Transverse colon (tissue), 4 donors: ENCODE results near the gene PLCL2. TPM values are rescaled to one million over a fixed set of nuclear protein-coding genes. Genes with fewer than 3 reads are reported as not detected.
"Not testable (repeated sequence)": the region's sequence is repeated elsewhere in the genome, so short reads cannot be mapped to it uniquely, and the experiment has no call there.

Source experiments
- DNase-seq: peaks from one replicate; pipeline ENCODE4 v3.0.0-alpha.2; 2019
- H3K27ac ChIP-seq, 4 donors: fragments of 200-600 bp; sonication (generic); 2 replicates each; pipeline ENCODE4 v1.5.1; 2016 to 2018; ENCODE audit warnings: inconsistent platforms in 4 of 4
- H3K27me3 ChIP-seq: fragments of 200-600 bp; sonication (generic); 2 replicates; pipeline ENCODE4 v1.5.1; 2017; ENCODE audit warnings: inconsistent platforms
- H3K36me3 ChIP-seq, 4 donors: fragments of 200-600 bp; sonication (generic); 2 replicates each; pipeline ENCODE4 v1.5.1; 2017 to 2019; ENCODE audit warnings: inconsistent platforms in 4 of 4
- H3K4me1 ChIP-seq, 4 donors: fragments of 200-600 bp; sonication (generic); 2 replicates each; pipeline ENCODE4 v1.5.1; 2017 to 2020; ENCODE audit warnings: inconsistent platforms in 4 of 4
- H3K4me3 ChIP-seq, 4 donors: fragments of 200-600 bp; sonication (generic); 1 replicate in 1 of 4; 2 replicates in 3 of 4; pipeline versions ENCODE4 v1.5.1 to v1.6.1; 2017 to 2019; ENCODE audit warnings: inconsistent platforms in 4 of 4
- H3K9me3 ChIP-seq, 2 donors: fragments of 200-600 bp; sonication (generic); 2 replicates each; pipeline ENCODE4 v1.5.1; 2017 to 2019; ENCODE audit warnings: inconsistent platforms in 2 of 2
- EP300 ChIP-seq: sonication (generic); formaldehyde crosslinking; IDR thresholded peaks from one replicate; pipeline ENCODE4 v1.6.1; 2017; ENCODE audit warnings: antibody characterized with exemption, low read depth
- POLR2A ChIP-seq: fragments of 450-650 bp; IDR thresholded peaks from one replicate; pipeline ENCODE4 v1.6.1; 2016; ENCODE audit warnings: antibody characterized with exemption, mild to moderate bottlenecking, moderate library complexity
- POLR2AphosphoS5 ChIP-seq, 3 donors: sonication (generic); formaldehyde crosslinking; IDR thresholded peaks; one replicate each; pipeline ENCODE4 v1.6.1; 2016; ENCODE audit warnings: antibody characterized with exemption in 3 of 3
- WGBS, 2 donors: methylation state at CpG; one replicate each; pipeline ENCODE4 v1.1.5; 2018; ENCODE audit warnings: low coverage in 1 of 2; 5-methylcytosine and 5-hydroxymethylcytosine counted together
- in situ Hi-C, 4 donors: fragments of 200-750 bp; cut with MboI; loops; one replicate each; pipeline versions ENCODE4 v1.15.0 to v1.15.1; 2017; ENCODE audit warnings: low sequenced_read_pairs in 3 of 4, low pct_ligation_motif_present in 1 of 4, low pct_unique_long_range_greater_than_20kb in 1 of 4
- intact Hi-C: fragments of 100-400 bp; cut with DNase I; formaldehyde crosslinking; loops from one replicate; pipeline ENCODE4 v1.15.1; 2023; ENCODE audit warnings: low total_unique reads
- total RNA-seq, 4 donors: library from RNA; depleted of rRNA; stranded (reverse); fragments of >200 nt; gene quantifications; one replicate each; pipeline ENCODE4 v1.1.0, GENCODE V29; 2016
- TF ChIP-seq, protein P1 (sequence below), 5 experiments: fragments of 200-600 bp in 3 of 5; fragments of 450-650 bp in 2 of 5; sonication (generic) in 3 of 5; IDR thresholded peaks; 1 replicate in 2 of 5; 2 replicates in 3 of 5; pipeline ENCODE4 v1.5.1; 2016 to 2017; ENCODE audit warnings: antibody characterized with exemption in 5 of 5, inconsistent platforms in 3 of 5, mild to moderate bottlenecking in 2 of 5, moderate library complexity in 1 of 5

The PLCL2 gene
- total RNA-seq, 4 donors from 2014 or later: 17.2 to 41.4 (median 35.9) TPM

DNA sequence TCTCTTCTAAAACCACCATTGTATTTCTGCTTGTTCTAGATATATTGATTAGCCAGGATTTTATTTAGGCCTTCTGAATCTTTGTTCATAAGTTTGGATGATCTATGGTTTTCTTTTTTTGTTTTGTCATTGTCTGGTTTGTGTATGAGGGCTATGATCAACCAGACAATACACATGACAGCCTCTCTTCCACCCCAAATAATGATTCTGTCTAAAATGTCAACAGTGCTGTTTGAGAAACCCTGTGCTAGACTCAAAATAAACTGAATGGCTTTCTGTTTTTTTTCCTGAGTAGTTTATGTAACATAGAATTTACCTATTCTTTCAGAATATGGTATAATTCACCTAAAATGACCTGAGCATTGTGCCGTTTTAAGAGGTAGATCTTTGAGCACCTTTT is 66.1 kb downstream of the PLCL2 start:
- 97 to 100% methylated on average over 1 of the region's 1 CpG for WGBS, 2 donors
- no peak for DNase-seq
- no peaks in the 10 kb centered on the region for H3K36me3 ChIP-seq
- no peaks in the 10 kb centered on the region for H3K9me3 ChIP-seq
- no peaks in the 10 kb centered on the region for H3K27me3 ChIP-seq
- no peaks in the 10 kb centered on the region for H3K4me1 ChIP-seq
- in situ Hi-C loops (no loop called here), intact Hi-C loops (no loop called here)
- no peak overlapping the region for H3K27ac ChIP-seq
- TF ChIP-seq EP300 (no peak), POLR2AphosphoS5 (IDR thresholded peaks at IDR 0.05) (no peak), POLR2A (no peak)
- TF ChIP-seq, protein P1, sequence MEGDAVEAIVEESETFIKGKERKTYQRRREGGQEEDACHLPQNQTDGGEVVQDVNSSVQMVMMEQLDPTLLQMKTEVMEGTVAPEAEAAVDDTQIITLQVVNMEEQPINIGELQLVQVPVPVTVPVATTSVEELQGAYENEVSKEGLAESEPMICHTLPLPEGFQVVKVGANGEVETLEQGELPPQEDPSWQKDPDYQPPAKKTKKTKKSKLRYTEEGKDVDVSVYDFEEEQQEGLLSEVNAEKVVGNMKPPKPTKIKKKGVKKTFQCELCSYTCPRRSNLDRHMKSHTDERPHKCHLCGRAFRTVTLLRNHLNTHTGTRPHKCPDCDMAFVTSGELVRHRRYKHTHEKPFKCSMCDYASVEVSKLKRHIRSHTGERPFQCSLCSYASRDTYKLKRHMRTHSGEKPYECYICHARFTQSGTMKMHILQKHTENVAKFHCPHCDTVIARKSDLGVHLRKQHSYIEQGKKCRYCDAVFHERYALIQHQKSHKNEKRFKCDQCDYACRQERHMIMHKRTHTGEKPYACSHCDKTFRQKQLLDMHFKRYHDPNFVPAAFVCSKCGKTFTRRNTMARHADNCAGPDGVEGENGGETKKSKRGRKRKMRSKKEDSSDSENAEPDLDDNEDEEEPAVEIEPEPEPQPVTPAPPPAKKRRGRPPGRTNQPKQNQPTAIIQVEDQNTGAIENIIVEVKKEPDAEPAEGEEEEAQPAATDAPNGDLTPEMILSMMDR (IDR thresholded peaks at IDR 0.05): no peak
- no peak overlapping the region for H3K4me3 ChIP-seq

DNA sequence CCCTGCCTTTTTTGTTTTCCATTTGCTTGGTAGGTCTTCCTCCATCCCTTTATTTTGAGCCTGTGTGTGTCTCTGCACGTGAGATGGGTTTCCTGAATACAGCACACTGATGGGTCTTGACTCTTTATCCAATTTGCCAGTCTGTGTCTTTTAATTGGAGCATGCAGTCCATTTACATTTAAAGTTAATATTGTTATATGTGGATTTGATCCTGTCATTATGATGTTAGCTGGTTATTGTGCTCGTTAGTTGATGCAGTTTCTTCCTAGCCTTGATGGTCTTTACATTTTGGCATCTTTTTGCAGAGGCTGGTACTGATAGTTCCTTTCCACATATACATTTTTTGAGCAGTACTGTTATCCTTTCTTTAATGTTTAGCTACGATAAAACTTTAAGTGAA is 73.1 kb downstream of the PLCL2 start:
- H3K27ac ChIP-seq, intact Hi-C loops, H3K4me1 ChIP-seq, H3K27me3 ChIP-seq, DNase-seq, H3K9me3 ChIP-seq, in situ Hi-C loops, H3K36me3 ChIP-seq, H3K4me3 ChIP-seq: not testable (repeated sequence)
- 90 to 96% methylated on average over 2 to 3 of the region's 3 CpGs for WGBS, 2 donors

DNA sequence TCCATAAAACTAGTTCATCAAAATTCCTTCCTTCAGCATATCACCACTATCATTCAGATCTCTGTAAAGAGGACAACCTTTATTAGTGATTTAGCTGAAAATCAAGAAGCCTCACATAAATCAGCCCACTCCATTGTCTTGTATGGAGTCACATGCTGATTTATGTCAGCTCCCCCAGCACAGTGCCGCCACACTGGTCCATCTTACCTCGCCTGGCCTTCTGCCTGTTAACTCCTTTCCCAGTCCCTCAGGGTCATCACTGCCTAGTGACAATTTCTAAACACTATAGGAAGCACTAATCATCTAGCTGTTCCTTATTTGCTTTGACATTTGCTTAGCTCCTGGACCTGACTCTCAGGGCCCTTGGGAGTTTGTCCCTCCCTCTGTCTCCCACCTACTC is 75.4 kb downstream of the PLCL2 start:
- WGBS, 2 donors: 96 to 100% methylated on average over 1 to 2 of the region's 2 CpGs
- DNase-seq: no peak
- intact Hi-C loops: no loop called here
- Histone ChIP-seq H3K27ac (no peak overlapping the region), H3K36me3 (no peaks in the 10 kb centered on the region), H3K9me3 (no peaks in the 10 kb centered on the region), H3K4me3 (no peak overlapping the region), H3K4me1 (no peaks in the 10 kb centered on the region), H3K27me3 (no peaks in the 10 kb centered on the region)
- TF ChIP-seq POLR2AphosphoS5 (IDR thresholded peaks at IDR 0.05): no peak
- in situ Hi-C loops: no loop called here

DNA sequence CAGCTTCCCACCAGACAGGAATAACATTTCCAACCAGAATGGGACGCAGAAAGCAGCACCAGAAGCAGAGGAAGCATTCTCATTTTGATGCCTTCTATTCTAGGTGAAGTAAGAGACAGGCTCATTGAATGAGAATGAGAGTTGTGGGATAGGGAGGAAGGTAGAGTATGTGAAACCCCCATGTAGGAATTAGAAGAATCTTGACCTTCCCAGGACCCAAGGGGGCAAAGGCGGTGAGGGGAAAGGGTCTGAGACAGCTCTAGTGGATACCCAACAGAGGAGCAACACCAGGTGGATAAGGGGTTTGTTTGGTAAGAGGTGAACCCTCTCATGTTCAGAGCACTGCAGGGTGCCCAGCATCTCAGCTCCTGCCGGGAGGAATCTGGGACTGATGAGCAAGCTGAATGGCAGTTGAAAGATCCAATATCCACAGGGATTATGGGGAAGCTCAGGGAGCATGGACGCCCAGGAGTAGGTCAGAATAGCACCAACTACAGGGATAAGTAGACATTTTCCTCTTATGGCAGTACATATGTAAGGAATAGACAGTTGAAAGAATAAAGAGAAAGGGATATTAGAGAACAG is 77.0 kb downstream of the PLCL2 start:
- in situ Hi-C loops (no loop called here), intact Hi-C loops (no loop called here)
- WGBS, 2 donors: 88 to 100% methylated on average over 2 to 4 of the region's 4 CpGs

DNA sequence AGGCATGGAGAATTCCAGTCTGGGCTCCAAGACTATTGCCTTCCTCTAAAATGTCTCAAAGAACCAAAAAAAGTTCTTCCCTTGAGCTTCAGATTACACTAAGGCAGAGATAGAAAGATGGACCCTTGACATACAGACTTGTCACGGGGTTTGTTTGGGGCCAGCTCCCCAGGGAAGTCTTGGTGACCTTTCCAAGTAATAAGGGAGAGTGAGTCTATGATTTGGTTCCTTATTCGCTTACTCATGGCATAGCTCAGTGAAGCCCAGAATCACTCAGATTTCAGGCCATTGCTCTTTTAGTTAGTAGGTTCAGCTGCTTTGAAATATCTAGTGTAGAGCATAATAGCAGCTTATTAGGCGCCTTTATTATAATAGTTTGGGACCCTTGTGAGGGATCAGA is 90.3 kb downstream of the PLCL2 start:
- intact Hi-C loops: no loop called here
- no peaks in the 10 kb centered on the region for H3K4me1 ChIP-seq
- H3K36me3 ChIP-seq: no peaks in the 10 kb centered on the region
- in situ Hi-C loops: no loop called here
- no peak overlapping the region for H3K27ac ChIP-seq
- H3K27me3 ChIP-seq: no peaks in the 10 kb centered on the region
- DNase-seq: no peak
- no peaks in the 10 kb centered on the region for H3K9me3 ChIP-seq
- H3K4me3 ChIP-seq: no peak overlapping the region
- 65 to 78% methylated on average over 3 of the region's 3 CpGs for WGBS, 2 donors
- TF ChIP-seq POLR2A (no peak), POLR2AphosphoS5 (IDR thresholded peaks at IDR 0.05) (no peak), EP300 (no peak)
- TF ChIP-seq, protein P1 (IDR thresholded peaks at IDR 0.05): no peak

More for the DNA sequence above, 77.0 kb downstream of the PLCL2 start:
- TF ChIP-seq EP300 (no peak), POLR2A (no peak), POLR2AphosphoS5 (IDR thresholded peaks at IDR 0.05) (no peak)
- TF ChIP-seq, protein P1 (IDR thresholded peaks at IDR 0.05): no peak
- DNase-seq: no peak
- Histone ChIP-seq H3K27me3 (no peaks in the 10 kb centered on the region), H3K36me3 (no peaks in the 10 kb centered on the region), H3K9me3 (no peaks in the 10 kb centered on the region), H3K4me1 (no peaks in the 10 kb centered on the region), H3K4me3 (no peak overlapping the region), H3K27ac (no peak overlapping the region)
